GM19193 (cell line): ENCODE results near the gene CAMKMT.

Experiments used
- POLR2A ChIP-seq: IDR thresholded peaks from 4 replicates; pipeline ENCODE4 v1.6.1; 2011; ENCODE audit not compliant: insufficient read depth, insufficient read length; ENCODE audit errors: extremely low read depth

CAMKMT gene

DNA sequence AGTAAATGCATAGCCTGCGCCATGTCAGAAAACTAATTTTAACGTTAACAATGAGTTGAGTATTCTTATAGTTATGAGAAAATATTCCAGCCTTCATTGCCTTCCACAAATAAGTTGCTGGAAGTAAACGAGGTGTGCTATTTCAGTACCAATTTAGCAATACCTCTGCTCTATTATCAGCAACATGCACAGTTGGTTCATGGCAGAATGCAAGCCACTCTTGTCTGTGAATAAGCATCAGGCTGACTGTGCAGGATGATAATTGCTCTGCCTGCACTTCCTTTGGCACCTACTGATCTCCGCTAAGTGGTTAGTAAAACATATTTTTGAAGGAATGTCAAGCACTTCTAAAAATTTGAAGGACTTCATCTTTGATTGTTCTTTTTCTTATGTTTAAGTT is 317.8 kb downstream of the CAMKMT start:
- TF ChIP-seq POLR2A, result no peak

DNA sequence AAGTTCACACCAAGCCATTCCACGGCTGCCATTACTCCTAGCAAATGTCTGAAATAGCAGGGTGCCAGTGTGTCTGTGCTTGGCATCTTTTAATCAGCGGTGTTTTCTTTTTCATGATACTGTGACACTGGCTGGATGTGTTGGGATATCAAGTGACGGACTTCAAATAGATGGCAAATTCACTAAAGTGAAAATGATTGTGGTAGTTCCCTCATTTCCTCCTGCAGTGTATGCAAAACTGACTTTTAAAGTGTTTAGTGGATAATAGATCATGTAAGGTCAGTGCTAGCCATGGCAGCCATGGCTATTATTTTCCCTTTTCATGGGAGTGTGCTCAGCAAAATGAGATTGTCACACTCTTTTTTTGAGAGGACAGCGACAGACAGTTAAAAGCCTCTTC is 318.2 kb downstream of the CAMKMT start:
- TF ChIP-seq POLR2A, result no peak

- TF ChIP-seq POLR2A, result no peak
These were observed 318.8 kb downstream of the CAMKMT start for GRCh38 chr2:44680424-44680971.

DNA sequence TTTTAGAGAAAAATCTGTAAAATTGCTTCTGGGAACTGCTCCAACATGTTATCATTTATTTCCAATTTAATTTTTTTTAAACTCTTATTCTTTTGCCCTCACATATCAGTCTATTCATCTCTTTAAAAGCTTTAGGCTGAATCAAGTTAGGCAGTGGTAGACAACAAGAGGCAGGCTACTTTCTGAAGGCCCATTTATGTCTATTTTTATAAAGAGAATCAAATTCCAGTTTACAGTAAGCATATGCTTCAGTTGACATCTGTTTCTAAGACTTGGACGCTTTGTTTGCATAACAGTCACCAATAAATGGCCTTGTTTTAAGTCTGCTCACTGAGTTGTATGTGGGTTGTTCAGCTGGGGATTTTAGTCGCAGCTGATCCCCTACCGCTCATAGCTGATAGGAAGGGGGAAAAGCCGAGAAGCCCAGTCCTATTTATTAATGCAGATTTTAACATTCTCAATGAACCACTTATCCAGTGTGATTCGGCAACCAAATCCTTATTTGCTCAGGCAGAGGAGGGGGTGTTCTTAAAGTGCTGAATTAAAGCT is 319.3 kb downstream of the CAMKMT start:
- no peak for TF ChIP-seq POLR2A

GRCh38 chr2:44682459-44682858 is 320.7 kb downstream of the CAMKMT start:
- no peak for TF ChIP-seq POLR2A

DNA sequence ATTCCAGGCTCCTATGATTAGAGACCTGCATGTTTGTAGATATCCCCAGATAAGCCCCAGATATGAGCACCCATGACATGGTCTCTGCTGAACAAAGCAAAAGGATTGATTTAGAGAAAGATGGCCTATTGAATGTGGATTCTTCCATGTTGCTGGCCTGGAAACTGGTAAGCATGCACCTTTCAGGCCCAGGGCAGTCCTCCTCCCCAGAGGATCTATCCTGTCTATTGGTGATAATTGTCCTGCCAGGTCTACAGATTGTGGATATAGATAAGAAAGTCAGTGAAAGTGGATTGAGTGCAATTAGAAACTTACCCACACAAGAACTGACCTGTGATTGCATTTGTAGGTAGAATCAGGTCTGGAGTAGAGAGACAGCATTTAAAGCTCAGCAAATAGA is 322.8 kb downstream of the CAMKMT start:
- no peak for TF ChIP-seq POLR2A

DNA sequence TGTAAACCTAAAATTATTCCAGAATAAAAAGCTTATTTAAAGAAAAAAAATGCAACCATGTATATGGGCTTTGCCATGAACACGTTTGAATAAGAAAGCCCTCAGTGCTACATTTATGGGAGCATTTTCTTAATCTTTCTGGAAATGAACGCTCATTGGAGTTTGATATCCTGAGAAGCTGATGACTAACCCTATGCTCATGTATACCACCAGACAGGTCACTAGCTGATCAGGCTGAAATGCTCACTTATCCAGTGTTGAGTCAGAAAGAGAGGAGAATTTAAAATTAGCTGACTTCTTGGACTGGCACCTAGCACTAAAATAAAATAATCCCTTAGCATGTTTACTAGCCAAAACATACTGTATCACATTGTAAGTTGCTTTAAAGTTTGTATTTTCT is 324.8 kb downstream of the CAMKMT start:
- TF ChIP-seq POLR2A, result no peak

- TF ChIP-seq POLR2A, result no peak
These were observed 326.1 kb downstream of the CAMKMT start for GRCh38 chr2:44687686-44688455.

- no peak for TF ChIP-seq POLR2A
These were observed 326.8 kb downstream of the CAMKMT start for GRCh38 chr2:44688456-44689124.

- no peak for TF ChIP-seq POLR2A
These were observed 327.8 kb downstream of the CAMKMT start for GRCh38 chr2:44689516-44689915.

DNA sequence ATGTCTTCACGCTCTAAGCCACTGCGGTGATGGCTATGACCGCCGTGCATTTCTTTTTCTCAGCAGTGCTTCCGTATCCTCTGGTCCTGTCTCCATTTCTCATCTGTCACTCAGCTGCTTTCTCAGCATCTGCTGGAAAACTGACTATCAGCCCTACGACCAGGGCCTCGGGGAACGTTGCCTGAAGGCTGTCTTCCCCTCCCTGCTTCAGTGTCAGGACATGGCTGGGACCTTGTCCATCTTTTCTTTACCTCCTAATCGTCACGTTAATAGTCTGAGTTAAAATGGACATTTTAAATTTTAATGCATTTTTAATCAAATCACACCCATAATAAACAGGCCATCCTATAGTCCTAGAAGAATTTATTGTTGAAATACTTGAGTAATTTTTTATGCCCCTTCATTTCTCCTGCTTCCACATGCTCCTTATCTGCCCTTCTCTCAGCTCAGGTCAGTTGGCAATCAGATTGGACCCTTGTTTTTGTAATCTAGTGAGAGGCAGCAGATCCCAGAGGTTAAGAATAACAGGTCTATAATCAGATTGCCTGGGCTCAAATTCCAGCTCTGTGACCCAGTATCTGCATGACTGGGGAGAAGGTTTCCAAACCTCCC is 329.5 kb downstream of the CAMKMT start:
- no peak for TF ChIP-seq POLR2A

DNA sequence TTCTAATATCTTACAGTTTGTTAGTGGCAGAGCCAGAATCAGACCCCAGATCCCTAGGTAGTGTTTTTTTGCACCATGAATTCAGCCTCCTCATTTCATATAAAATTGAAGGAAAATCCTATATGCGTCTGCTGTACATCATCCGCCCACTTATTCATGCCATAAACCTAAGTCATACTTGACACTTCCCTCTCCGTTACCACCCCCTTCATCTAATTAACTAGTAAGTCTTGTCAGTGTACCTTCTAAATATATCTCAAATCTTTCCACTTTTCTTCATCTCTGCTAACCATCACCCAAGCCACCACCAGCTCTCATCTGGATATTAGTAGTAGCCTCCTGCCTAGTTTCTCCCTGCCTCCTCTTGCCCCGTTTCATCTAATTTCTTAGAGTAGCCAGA is 331.1 kb downstream of the CAMKMT start:
- no peak for TF ChIP-seq POLR2A

GRCh38 chr2:44700824-44701223 is 339.1 kb downstream of the CAMKMT start:
- TF ChIP-seq POLR2A, result no peak

DNA sequence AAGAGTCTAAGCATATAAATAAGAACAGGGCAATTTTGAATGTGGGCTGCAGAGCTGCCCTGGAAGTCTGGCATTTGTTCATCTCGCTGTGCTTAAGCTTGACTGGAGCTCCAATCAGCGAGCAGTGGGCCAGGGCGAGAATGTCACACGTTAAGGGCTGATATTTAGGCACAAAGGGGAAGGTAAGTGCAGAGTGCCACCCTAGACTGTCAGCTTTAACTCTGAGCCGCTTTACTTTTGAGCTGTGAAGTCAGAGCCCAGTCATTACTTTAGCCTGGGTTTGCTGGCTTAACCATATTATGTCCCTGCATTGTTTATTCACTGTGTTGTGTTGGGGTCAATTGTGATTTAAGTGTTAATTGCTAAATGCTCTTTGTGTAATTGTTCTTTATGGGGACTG is 343.6 kb downstream of the CAMKMT start:
- TF ChIP-seq POLR2A, result no peak

DNA sequence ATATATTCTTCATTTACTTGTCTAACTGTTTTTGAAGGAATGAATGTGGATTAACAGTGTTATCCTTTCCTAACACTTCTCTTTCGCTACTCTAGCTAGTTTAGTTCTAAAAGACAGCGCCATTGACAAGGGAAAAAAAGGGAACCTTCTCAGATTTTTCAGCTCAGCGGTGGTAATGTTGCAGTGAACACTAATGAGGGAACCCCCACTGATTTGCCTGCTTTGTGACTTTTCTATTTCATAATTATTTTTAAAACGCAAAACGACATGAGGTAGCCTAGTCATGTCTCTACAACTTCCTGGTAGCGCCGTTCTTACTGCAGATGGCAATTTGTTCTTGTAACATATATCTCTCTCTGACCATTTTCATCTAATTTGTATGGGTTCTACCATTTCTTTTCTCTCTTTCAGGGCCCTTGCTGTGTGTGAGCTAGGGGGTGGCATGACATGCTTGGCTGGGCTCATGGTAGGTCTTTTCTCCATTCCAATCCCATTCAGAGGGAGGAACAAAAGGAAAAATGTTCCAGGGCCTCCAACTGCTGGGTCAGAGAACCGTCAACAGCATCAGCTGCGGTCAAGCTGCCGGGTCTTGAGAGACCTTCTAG is 344.2 kb downstream of the CAMKMT start:
- no peak for TF ChIP-seq POLR2A

DNA sequence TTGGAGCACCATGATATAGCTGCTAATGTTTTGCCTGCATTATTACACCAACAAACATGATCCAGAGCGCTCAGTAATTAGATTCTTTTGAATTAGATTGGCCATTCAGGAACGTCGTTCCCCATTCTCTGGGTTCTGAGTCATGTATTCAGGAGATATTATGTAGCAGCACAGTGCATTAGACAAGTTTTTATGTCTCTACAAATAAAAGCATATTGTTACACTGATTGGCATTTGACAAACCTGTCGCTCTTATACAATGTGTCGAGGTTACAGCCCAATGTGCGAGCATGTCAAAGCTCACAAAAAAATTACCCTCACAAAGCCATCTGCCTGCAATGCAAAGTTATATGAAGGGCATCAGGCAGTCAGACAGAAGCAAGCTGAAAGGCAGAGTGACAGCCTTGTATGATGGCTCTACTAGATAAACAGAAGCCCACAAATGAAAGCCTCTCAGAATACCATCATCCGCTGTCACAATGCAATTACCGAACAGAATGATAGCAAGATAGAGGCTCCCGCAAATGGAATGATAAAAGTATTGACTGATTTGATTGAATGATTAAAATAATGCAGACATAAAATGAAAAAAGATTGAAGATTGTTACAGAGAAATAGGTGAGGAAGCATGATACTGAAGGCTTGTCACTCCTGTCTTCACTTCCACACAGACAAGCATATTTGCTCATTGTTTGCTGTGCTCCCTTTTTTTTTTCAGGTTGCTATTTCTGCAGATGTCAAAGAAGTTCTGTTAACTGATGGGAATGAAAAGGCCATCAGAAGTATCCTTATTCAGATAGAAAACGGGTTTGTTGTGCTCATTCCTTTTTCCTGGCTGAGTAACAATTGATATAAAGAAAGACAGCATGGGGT is 345.2 kb downstream of the CAMKMT start:
- no peak for TF ChIP-seq POLR2A
